NCI-H510A (cell line): ENCODE data around the gene ALKBH7.

Experiments used
- DNase-seq: peaks from one replicate; lab custom pipeline; 2025; lab: John Stamatoyannopoulos, UW

ALKBH7 gene

GRCh38 chr19:6373096-6373812 is 660 bp downstream of the ALKBH7 start:
- DNase-seq: peak; percentile 91

GRCh38 chr19:6373813-6374108 is 1.2 kb downstream of the ALKBH7 start:
- no peak for DNase-seq

GRCh38 chr19:6374161-6374709 is 1.6 kb downstream of the ALKBH7 start:
- DNase-seq: no peak

- no peak for DNase-seq
These were observed 2.3 kb downstream of the ALKBH7 start for GRCh38 chr19:6374711-6375410.

GRCh38 chr19:6375411-6376010 is 2.9 kb downstream of the ALKBH7 start, which contains the start of gene PSPN:
TSS of gene PSPN (minus strand) at chr19:6375933. CDS start at chr19:6375849, 84 bp downstream.
- DNase-seq: no peak

GRCh38 chr19:6376512-6377190 is 4.1 kb downstream of the ALKBH7 start:
- DNase-seq: no peak

GRCh38 chr19:6378041-6378440 is 5.4 kb downstream of the ALKBH7 start:
- no peak for DNase-seq

GRCh38 chr19:6378486-6378885 is 5.9 kb downstream of the ALKBH7 start:
- DNase-seq: no peak

- no peak for DNase-seq
These were observed 7.2 kb downstream of the ALKBH7 start for GRCh38 chr19:6379744-6380143.

- DNase-seq: no peak
These were observed 8.6 kb downstream of the ALKBH7 start for GRCh38 chr19:6381030-6381750.

GRCh38 chr19:6383188-6383587 is 10.6 kb downstream of the ALKBH7 start:
- DNase-seq: no peak

- DNase-seq: no peak
These were observed 11.8 kb downstream of the ALKBH7 start for GRCh38 chr19:6384381-6384780.

GRCh38 chr19:6387372-6387771 is 14.8 kb downstream of the ALKBH7 start:
- DNase-seq: no peak

GRCh38 chr19:6392221-6393073 is 19.9 kb downstream of the ALKBH7 start:
- DNase-seq: no peak

GRCh38 chr19:6393074-6393982 is 20.7 kb downstream of the ALKBH7 start, which contains the start of gene GTF2F1:
TSS of gene GTF2F1 (minus strand) at chr19:6393164. CDS start at chr19:6392995, 169 bp downstream.
- DNase-seq: peak; percentile 87

GRCh38 chr19:6393983-6394412 is 21.4 kb downstream of the ALKBH7 start:
- DNase-seq: no peak

- DNase-seq: no peak
These were observed 22.2 kb downstream of the ALKBH7 start for GRCh38 chr19:6394831-6395230.

- no peak for DNase-seq
These were observed 23.7 kb downstream of the ALKBH7 start for GRCh38 chr19:6396305-6396704.
